GM23248 (cell line): ENCODE measurements around the gene CPSF4L.

Experiments
- EZH2 ChIP-seq: fragments of 200-600 bp; sonication (generic); IDR thresholded peaks from 2 replicates; pipeline ENCODE4 v1.6.1; 2018; ENCODE audit warnings: antibody characterized with exemption, mild to moderate bottlenecking; ENCODE audit not compliant: insufficient read depth, poor library complexity, severe bottlenecking
- EZH2phosphoT487 ChIP-seq: fragments of 200-600 bp; sonication (generic); IDR thresholded peaks from 2 replicates; pipeline ENCODE4 v1.6.1; 2018; ENCODE audit warnings: antibody characterized with exemption, moderate library complexity, mild to moderate bottlenecking, low read depth; ENCODE audit not compliant: insufficient read depth

DNA sequence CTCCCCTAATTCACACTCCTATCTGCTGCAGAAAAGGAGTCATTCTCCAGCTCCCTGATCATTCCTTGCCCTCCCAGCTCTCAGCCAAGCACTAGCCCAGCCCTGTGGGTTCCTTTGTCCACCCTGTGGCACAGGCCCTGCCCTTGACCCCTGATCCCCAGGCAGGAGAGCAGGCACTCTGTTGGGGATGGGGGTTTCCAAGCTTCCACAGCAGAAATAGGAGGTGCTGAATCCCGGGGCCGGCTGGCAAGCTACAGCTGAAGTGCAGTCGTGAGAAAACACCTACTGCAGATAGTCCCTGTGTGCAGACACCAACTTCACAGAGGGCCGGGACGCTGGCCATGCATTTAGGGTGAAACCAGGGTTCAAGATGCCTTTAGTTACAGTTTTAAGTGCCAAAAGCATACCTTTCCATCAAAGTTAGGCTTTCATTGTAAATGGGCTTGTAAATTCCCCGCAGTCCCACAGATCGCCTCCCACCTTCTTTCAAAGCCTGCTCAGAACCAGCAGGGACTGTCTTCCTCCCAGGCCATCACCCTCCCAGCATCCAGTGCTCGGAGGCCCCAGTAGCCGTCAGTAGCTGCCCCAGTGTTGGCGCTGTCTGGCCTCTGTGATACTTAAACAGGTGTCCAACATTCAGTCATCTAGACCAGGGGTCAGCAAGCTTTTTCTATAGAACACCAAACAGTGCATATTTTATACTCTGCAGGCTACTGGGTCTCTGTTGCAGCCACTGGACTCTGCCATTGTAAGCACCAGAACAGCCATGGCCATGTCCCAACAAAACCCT lies 10.6 kb downstream of the CPSF4L start:
- TF ChIP-seq EZH2phosphoT487 = no peak
- TF ChIP-seq EZH2 = no peak
